ENCODE results near the gene SIGLEC7.

The SIGLEC7 gene

DNA sequence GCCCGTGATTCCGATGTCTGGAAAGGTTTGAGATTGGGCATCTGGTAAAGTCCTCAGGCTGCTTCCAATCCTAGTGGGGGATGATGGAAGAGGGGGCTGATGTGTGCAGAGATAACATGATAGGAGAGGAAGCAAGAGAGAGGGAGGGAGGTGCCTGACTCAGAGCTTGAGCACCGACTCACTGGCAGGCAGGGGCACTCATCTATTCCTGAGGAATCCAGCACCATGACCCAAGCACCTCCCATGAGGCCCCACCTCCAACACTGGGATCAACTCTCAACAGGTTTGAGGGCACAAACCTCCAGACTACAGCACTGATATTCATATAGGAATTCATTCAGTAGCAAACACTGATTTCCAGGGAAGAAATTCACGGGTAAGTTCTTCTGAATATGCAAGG, 23.0 kb upstream of the SIGLEC7 start:
- no peak overlapping the region for H3K9ac ChIP-seq (ENCODE audit: insufficient read length, low read depth)
- no peak overlapping the region for H3K4me3 ChIP-seq (ENCODE audit: insufficient read length, low read depth)
- TF ChIP-seq ZNF274 (IDR thresholded peaks at IDR 0.05; ENCODE audit: low read depth, low read length) (no peak), YY1 (IDR thresholded peaks at IDR 0.05; ENCODE audit: insufficient read depth, insufficient read length) (no peak), SUZ12 (IDR thresholded peaks at IDR 0.05; ENCODE audit: extremely low read depth, insufficient read depth, insufficient read length) (no peak)
- no peak for DNase-seq (ENCODE audit: low read depth, low spot score)
- no peaks in the 10 kb centered on the region for H3K9me3 ChIP-seq (ENCODE audit: insufficient read depth, low read length)
- no peaks in the 10 kb centered on the region for H3K36me3 ChIP-seq (ENCODE audit: insufficient read depth, insufficient read length, low read length)
- no peaks in the 10 kb centered on the region for H3K27me3 ChIP-seq (ENCODE audit: insufficient read depth, insufficient read length)
- H3K4me1 ChIP-seq (ENCODE audit: insufficient read depth, insufficient read length): peaks cover 9% of the 10 kb centered on the region

- Histone ChIP-seq H3K36me3 (ENCODE audit: insufficient read depth, insufficient read length, low read length) (no peaks in the 10 kb centered on the region), H3K4me1 (ENCODE audit: insufficient read depth, insufficient read length) (peaks cover 9% of the 10 kb centered on the region), H3K27me3 (ENCODE audit: insufficient read depth, insufficient read length) (no peaks in the 10 kb centered on the region), H3K4me3 (ENCODE audit: insufficient read length, low read depth) (no peak overlapping the region), H3K9me3 (ENCODE audit: insufficient read depth, low read length) (no peaks in the 10 kb centered on the region), H3K9ac (ENCODE audit: insufficient read length, low read depth) (no peak overlapping the region)
- no peak for DNase-seq (ENCODE audit: low read depth, low spot score)
- no peak for TF ChIP-seq SUZ12 (IDR thresholded peaks at IDR 0.05; ENCODE audit: extremely low read depth, insufficient read depth, insufficient read length)
- no peak for TF ChIP-seq YY1 (IDR thresholded peaks at IDR 0.05; ENCODE audit: insufficient read depth, insufficient read length)
- TF ChIP-seq ZNF274 (IDR thresholded peaks at IDR 0.05; ENCODE audit: low read depth, low read length): no peak
Observed at GRCh38 chr19:51119611-51120010, 22.5 kb upstream of the SIGLEC7 start.

GRCh38 chr19:51120160-51120559, 21.9 kb upstream of the SIGLEC7 start:
- Histone ChIP-seq H3K4me1 (ENCODE audit: insufficient read depth, insufficient read length) (peaks cover 9% of the 10 kb centered on the region), H3K9me3 (ENCODE audit: insufficient read depth, low read length) (no peaks in the 10 kb centered on the region), H3K36me3 (ENCODE audit: insufficient read depth, insufficient read length, low read length) (no peaks in the 10 kb centered on the region), H3K4me3 (ENCODE audit: insufficient read length, low read depth) (no peak overlapping the region), H3K27me3 (ENCODE audit: insufficient read depth, insufficient read length) (no peaks in the 10 kb centered on the region), H3K9ac (ENCODE audit: insufficient read length, low read depth) (no peak overlapping the region)
- DNase-seq (ENCODE audit: low read depth, low spot score): no peak
- TF ChIP-seq SUZ12 (IDR thresholded peaks at IDR 0.05; ENCODE audit: extremely low read depth, insufficient read depth, insufficient read length) (no peak), ZNF274 (IDR thresholded peaks at IDR 0.05; ENCODE audit: low read depth, low read length) (no peak), YY1 (IDR thresholded peaks at IDR 0.05; ENCODE audit: insufficient read depth, insufficient read length) (no peak)

- no peaks in the 10 kb centered on the region for H3K9me3 ChIP-seq (ENCODE audit: insufficient read depth, low read length)
- H3K9ac ChIP-seq (ENCODE audit: insufficient read length, low read depth): no peak overlapping the region
- H3K4me3 ChIP-seq (ENCODE audit: insufficient read length, low read depth): no peak overlapping the region
- DNase-seq (ENCODE audit: low read depth, low spot score): no peak
- no peaks in the 10 kb centered on the region for H3K36me3 ChIP-seq (ENCODE audit: insufficient read depth, insufficient read length, low read length)
- no peaks in the 10 kb centered on the region for H3K27me3 ChIP-seq (ENCODE audit: insufficient read depth, insufficient read length)
- peaks cover 9% of the 10 kb centered on the region for H3K4me1 ChIP-seq (ENCODE audit: insufficient read depth, insufficient read length)
- TF ChIP-seq ZNF274 (IDR thresholded peaks at IDR 0.05; ENCODE audit: low read depth, low read length): no peak
- no peak for TF ChIP-seq SUZ12 (IDR thresholded peaks at IDR 0.05; ENCODE audit: extremely low read depth, insufficient read depth, insufficient read length)
- no peak for TF ChIP-seq YY1 (IDR thresholded peaks at IDR 0.05; ENCODE audit: insufficient read depth, insufficient read length)
Observed at GRCh38 chr19:51121257-51121656, 20.8 kb upstream of the SIGLEC7 start.

- no peak overlapping the region for H3K4me3 ChIP-seq (ENCODE audit: insufficient read length, low read depth)
- TF ChIP-seq YY1 (IDR thresholded peaks at IDR 0.05; ENCODE audit: insufficient read depth, insufficient read length) (no peak), ZNF274 (IDR thresholded peaks at IDR 0.05; ENCODE audit: low read depth, low read length) (no peak), SUZ12 (IDR thresholded peaks at IDR 0.05; ENCODE audit: extremely low read depth, insufficient read depth, insufficient read length) (no peak)
- DNase-seq (ENCODE audit: low read depth, low spot score): no peak
- H3K36me3 ChIP-seq (ENCODE audit: insufficient read depth, insufficient read length, low read length): no peaks in the 10 kb centered on the region
- H3K9me3 ChIP-seq (ENCODE audit: insufficient read depth, low read length): no peaks in the 10 kb centered on the region
- H3K4me1 ChIP-seq (ENCODE audit: insufficient read depth, insufficient read length): peaks cover 9% of the 10 kb centered on the region
- H3K9ac ChIP-seq (ENCODE audit: insufficient read length, low read depth): no peak overlapping the region
- H3K27me3 ChIP-seq (ENCODE audit: insufficient read depth, insufficient read length): no peaks in the 10 kb centered on the region
Observed at GRCh38 chr19:51122112-51122981, 19.8 kb upstream of the SIGLEC7 start.

DNA sequence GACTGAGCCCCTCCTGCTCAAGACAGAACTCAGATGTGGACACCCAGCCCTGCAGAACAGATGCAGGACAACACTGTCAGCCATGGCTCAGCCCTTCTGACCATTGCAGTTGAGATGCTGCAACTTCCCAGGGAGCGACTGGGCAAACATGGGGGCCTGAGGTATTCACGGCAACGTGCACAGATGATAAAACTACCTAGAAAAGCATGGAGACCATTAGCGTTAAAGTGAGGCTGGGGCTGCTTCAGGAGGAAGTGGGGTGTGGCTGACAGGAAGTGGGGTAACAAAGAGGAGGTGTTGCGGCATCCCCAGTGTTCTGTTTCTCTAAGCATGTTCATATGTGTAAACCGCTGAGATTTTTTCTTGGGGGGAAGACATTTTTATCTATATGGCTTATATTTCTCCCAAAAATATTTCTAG, 18.7 kb upstream of the SIGLEC7 start:
- H3K9ac ChIP-seq (ENCODE audit: insufficient read length, low read depth): no peak overlapping the region
- no peak for DNase-seq (ENCODE audit: low read depth, low spot score)
- peaks cover 9% of the 10 kb centered on the region for H3K4me1 ChIP-seq (ENCODE audit: insufficient read depth, insufficient read length)
- no peaks in the 10 kb centered on the region for H3K9me3 ChIP-seq (ENCODE audit: insufficient read depth, low read length)
- TF ChIP-seq SUZ12 (IDR thresholded peaks at IDR 0.05; ENCODE audit: extremely low read depth, insufficient read depth, insufficient read length) (no peak), ZNF274 (IDR thresholded peaks at IDR 0.05; ENCODE audit: low read depth, low read length) (no peak), YY1 (IDR thresholded peaks at IDR 0.05; ENCODE audit: insufficient read depth, insufficient read length) (no peak)
- H3K27me3 ChIP-seq (ENCODE audit: insufficient read depth, insufficient read length): no peaks in the 10 kb centered on the region
- no peak overlapping the region for H3K4me3 ChIP-seq (ENCODE audit: insufficient read length, low read depth)
- no peaks in the 10 kb centered on the region for H3K36me3 ChIP-seq (ENCODE audit: insufficient read depth, insufficient read length, low read length)

- Histone ChIP-seq H3K9ac (ENCODE audit: insufficient read length, low read depth) (no peak overlapping the region), H3K36me3 (ENCODE audit: insufficient read depth, insufficient read length, low read length) (no peaks in the 10 kb centered on the region), H3K4me3 (ENCODE audit: insufficient read length, low read depth) (no peak overlapping the region), H3K4me1 (ENCODE audit: insufficient read depth, insufficient read length) (peaks cover 9% of the 10 kb centered on the region), H3K27me3 (ENCODE audit: insufficient read depth, insufficient read length) (no peaks in the 10 kb centered on the region), H3K9me3 (ENCODE audit: insufficient read depth, low read length) (no peaks in the 10 kb centered on the region)
- TF ChIP-seq SUZ12 (IDR thresholded peaks at IDR 0.05; ENCODE audit: extremely low read depth, insufficient read depth, insufficient read length) (no peak), ZNF274 (IDR thresholded peaks at IDR 0.05; ENCODE audit: low read depth, low read length) (no peak), YY1 (IDR thresholded peaks at IDR 0.05; ENCODE audit: insufficient read depth, insufficient read length) (no peak)
- no peak for DNase-seq (ENCODE audit: low read depth, low spot score)
Observed at GRCh38 chr19:51123802-51124201, 18.3 kb upstream of the SIGLEC7 start.
